Measurements from ENCODE around the gene TULP3.

GRCh38 chr12:2892246-2892645, 1.6 kb downstream of the TULP3 start:
- TF ChIP-seq, protein P1, sequence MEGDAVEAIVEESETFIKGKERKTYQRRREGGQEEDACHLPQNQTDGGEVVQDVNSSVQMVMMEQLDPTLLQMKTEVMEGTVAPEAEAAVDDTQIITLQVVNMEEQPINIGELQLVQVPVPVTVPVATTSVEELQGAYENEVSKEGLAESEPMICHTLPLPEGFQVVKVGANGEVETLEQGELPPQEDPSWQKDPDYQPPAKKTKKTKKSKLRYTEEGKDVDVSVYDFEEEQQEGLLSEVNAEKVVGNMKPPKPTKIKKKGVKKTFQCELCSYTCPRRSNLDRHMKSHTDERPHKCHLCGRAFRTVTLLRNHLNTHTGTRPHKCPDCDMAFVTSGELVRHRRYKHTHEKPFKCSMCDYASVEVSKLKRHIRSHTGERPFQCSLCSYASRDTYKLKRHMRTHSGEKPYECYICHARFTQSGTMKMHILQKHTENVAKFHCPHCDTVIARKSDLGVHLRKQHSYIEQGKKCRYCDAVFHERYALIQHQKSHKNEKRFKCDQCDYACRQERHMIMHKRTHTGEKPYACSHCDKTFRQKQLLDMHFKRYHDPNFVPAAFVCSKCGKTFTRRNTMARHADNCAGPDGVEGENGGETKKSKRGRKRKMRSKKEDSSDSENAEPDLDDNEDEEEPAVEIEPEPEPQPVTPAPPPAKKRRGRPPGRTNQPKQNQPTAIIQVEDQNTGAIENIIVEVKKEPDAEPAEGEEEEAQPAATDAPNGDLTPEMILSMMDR (IDR thresholded peaks at IDR 0.05): no peak
- TF ChIP-seq POLR2A (IDR thresholded peaks at IDR 0.05): no peak
